ENCODE results near the gene RASA3.
"Not testable (repeated sequence)": the region's sequence is repeated elsewhere in the genome, so short reads cannot be mapped to it uniquely, and the experiment has no call there.

Gene RASA3

DNA sequence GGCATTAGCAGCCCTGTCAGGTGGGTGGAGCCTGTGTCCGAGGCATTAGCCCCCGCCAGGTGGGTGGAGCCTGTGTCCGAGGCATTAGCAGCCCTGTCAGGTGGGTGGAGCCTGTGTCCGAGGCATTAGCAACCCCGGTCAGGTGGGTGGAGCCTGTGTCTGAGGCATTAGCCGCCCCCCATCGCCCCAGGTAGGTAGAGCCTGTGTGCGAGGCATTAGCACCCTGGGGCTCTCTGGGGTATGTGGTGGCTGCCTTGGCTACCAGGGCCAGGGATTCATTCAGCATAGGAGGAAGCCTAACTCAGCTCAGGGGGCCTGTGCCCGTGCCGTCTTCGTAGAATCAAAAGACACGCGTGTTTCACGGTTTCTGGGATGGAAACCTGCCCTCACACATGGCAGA, 112.3 kb downstream of the RASA3 start:
- not testable (repeated sequence) for DNase-seq (ENCODE audit: low read depth)

DNA sequence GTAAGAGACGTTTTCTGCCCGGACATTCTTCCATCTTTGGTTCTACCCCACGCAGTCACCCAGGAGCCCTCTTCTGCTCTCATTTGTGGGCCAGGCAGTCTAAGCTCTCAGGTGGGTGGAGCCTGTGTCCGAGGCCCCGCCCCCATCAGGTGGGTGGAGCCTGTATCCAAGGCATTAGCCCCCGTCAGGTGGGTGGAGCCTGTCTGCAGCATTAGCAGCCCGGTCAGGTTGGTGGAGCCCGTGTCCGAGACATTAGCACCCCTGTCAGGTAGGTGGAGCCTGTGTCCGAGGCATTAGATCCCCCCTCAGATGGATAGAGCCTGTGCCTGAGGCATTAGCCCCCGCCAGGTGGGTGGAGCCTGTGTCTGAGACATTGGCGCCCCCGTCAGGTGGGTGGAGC, 113.1 kb downstream of the RASA3 start:
- peak; percentile 14 for DNase-seq (ENCODE audit: low read depth)

- DNase-seq (ENCODE audit: low read depth) = no peak
Measured at GRCh38 chr13:114018461-114019055, 113.9 kb downstream of the RASA3 start.

- DNase-seq (ENCODE audit: low read depth) = no peak
Measured at GRCh38 chr13:114017966-114018365, 114.5 kb downstream of the RASA3 start.

- no peak for DNase-seq (ENCODE audit: low read depth)
Measured at GRCh38 chr13:114017028-114017630, 115.3 kb downstream of the RASA3 start.

- DNase-seq (ENCODE audit: low read depth) = no peak
Measured at GRCh38 chr13:114016321-114017027, 115.9 kb downstream of the RASA3 start.

- DNase-seq (ENCODE audit: low read depth) = no peak
Measured at GRCh38 chr13:114015969-114016295, 116.5 kb downstream of the RASA3 start.

GRCh38 chr13:114015111-114015968, 117.1 kb downstream of the RASA3 start:
- DNase-seq (ENCODE audit: low read depth) = no peak

DNA sequence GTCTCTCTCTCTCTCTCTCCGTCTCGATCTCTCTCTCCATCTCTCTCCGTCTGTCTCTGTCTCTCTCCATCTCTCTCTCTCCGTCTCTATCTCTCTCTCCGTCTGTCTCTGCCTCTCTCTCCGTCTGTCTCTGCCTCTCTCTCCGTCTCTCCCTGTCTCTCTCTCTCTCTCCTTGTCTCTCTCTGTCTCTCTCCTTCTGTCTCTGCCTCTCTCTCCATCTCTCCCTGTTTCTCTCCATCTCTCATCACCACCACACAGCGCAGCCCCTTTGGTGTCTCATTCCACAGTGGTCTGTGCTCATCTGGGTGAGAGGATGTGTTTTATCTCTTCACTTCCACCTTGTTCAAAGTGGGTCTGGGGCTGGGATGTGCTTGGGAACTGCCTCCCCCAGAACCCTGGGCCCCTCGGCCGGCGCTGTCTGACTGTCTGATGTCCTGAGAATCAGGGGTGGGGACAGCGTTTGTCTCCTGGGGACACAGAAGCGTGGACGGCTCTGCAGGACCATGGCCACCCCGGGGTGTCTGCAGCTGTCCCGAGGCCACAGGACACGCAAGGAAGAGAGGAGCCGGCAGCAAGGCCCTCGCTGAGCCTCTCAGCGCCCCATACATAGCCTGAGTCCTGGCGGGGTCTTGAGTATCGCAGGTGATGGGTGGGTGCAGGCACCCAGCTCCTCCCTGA, 118.3 kb downstream of the RASA3 start:
- DNase-seq (ENCODE audit: low read depth) = no peak

DNA sequence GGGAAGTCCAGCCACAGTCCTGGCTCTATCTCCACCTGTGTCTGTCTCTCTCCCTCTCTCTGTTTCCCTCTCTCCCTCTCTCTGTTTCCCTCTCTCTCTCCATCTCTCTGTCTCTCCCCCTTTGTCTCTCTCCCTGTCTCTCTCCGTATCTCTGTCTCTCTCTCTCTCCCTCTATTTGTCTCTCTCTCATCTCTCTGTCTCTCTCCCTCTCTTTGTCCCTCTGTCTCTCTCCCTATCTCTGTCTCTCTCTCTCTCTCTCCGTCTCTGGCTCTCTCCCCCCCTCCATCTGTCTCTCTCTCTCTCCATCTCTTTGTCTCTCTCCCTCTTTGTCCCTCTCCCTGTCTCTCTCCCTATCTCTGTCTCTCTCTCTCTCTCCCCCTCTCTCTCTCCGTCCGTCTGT, 119.1 kb downstream of the RASA3 start:
- no peak for DNase-seq (ENCODE audit: low read depth)

- no peak for DNase-seq (ENCODE audit: low read depth)
Measured at GRCh38 chr13:114012921-114013320, 119.5 kb downstream of the RASA3 start.

GRCh38 chr13:114012141-114012540, 120.3 kb downstream of the RASA3 start:
- no peak for DNase-seq (ENCODE audit: low read depth)

GRCh38 chr13:114011226-114011625, 121.2 kb downstream of the RASA3 start:
- no peak for DNase-seq (ENCODE audit: low read depth)

DNA sequence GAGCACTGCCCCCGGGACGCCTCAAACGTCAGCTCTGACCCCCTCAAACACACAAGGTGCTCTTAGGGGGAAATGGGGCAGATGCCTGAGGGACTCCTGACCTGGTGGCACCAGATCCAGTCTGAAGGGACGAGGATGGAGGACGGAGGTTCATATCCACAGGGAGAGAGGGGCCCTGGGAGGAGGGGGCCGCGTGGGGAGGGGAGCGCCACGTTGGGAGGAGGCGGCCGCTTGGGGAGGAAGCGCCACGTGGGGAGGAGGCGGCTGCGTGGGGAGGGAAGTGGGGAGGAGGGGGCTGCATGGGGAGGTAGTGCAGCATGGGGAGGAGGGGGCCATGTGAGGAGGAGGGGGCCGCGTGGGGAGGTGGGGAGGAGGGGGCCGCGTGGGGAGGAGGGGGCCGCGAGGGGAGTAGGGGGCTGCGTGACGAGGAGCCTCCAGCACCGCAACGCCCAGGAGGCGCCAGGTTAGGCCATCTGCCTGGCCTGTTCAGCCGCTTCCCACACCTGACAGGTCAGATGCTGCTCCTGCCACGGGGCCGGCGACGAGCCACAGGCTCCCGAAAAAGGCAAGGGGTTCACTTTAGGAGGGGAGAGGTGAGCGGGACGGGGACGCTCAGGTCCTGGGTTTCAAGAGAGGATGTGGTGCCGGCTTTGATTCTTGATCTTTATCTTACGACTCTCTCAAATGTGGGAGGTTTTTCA, 121.9 kb downstream of the RASA3 start:
- no peak for DNase-seq (ENCODE audit: low read depth)

DNA sequence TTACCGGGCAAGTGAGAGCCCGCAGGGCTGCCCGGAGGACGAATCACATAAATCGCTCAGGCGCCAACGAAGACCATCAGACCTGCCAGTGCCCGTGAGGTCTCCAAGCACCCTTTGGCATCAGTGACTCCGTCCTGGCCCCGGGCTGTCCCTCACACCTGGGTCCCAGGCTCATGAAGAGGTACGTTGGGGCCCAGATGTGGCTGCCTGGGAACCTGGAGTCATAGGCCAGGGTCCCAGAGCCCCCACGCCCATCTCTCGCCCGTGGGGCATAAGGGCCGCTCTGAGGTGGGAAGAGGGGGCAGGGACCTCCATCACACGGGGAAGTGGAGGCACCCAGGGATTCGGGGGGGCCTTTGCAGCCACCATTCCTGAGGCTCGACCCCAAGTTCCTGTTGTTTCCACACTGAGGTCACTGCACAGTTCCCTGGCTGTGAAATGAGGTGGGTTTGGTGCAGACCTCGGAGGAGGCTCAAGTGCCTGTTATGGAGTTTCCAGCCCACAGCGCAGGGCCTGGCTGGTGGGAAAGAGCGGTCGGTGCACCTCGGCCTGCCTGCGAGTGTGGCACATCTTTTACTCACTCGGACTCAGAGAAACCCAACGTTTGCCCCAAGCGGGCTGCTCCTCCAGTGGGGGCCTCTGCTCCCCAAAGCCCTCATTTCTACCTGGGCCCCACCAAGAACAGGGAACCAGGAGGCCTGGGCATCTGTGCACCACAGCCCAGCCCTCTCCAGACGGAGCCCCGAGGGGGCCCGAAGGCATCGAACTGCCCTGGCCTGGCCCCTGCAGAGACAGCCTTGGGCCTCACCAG, 122.6 kb downstream of the RASA3 start:
- DNase-seq (ENCODE audit: low read depth) = no peak

DNA sequence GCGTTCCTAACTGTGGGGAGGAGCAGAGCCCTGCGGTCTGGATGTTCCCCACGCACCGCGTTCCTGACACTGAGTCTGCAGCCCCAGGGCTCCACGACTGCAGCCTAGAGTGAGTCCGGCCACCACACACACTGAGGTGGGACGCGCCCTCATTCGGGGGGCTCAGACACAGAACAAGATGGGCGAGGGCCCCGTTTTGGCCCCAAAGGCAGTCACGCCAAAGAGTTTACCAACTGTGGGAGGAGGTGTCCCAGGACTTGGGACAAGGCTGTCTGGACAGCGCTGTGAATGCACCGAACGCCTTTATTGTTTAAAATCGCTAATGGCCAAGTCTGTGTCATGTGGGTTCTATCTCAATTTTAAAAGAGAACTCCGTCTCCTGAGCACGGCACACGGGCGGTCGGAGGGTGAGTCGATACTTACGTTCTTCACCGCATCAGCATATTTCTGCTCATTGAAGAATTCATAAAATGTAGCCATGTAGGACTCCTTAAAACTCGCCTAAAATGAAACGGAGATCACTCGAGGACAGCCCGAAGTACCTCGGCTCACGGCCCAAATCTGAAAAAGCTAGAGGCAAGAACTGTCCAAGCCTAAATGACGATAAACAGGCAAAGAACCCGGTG, 123.3 kb downstream of the RASA3 start:
- DNase-seq (ENCODE audit: low read depth) = no peak

DNA sequence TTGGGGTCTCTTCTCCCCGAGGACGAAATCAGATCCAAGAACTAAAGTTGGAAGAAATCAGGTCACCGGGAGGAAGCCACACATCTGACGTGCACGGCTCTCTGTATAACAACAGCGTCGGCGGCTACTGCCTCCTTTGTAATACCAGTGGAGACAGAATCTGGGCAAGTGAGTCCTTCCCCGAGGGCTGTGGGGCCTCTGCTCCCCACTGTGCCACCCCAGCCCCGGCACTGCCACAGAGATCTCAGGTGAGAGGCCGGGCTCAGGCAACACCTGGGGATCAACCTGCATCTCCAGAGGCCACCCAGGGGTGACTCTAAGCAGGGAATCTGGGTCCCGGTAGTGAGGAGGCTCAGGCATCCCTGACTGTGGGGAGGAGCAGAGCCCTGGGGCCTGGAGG, 124.9 kb downstream of the RASA3 start:
- no peak for DNase-seq (ENCODE audit: low read depth)

- DNase-seq (ENCODE audit: low read depth) = no peak
Measured at GRCh38 chr13:114005206-114005724, 127.2 kb downstream of the RASA3 start.

DNA sequence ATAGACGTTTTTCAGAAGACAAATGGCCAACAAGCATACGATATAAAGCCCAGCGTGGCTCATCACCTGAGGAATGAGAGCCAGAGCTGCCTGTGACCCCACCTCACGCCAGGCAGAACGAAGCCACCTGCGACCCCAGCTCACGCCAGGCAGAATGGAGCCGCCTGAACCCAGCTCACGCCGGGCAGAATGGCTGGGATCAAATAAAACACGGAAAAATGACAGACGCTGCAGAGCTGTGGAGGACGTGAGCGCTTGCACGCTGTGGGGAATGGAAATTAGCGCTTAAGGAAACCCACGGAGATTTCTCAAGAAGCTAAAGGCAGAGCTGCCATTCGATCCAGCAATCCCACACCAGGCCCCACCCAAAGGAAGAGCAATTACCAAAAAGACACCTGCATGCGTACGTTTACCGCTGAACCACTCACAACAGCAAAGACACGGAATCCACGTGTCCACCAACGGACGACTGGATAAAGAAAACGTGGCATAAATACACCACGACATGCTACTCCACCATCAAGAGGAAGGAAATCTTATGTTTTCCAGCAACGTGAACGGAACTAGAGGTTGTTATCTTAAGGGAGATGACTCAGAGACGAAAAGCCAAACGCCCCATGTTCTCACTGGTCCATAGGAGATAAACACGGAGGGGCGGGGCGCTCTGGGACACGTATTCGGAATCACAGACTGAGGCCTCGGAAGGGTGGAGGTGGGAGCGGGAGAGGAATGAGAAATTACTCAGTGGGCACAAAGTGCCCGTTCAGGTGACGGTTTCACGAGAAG, 127.8 kb downstream of the RASA3 start:
- DNase-seq (ENCODE audit: low read depth) = no peak

Data from stimulated activated CD8-positive, alpha-beta memory T cell treated with anti-CD3 and anti-CD28 coated beads, Interleukin-15, amount 100 ng/mL, for 24 hours (primary cell).